Measurements from ENCODE around the gene RAPGEF2. TPM values are rescaled to one million over a fixed set of nuclear protein-coding genes. Genes with fewer than 3 reads are reported as not detected.
"Not testable (repeated sequence)": the region's sequence is repeated elsewhere in the genome, so short reads cannot be mapped to it uniquely, and the experiment has no call there.

RAPGEF2 gene
- total RNA-seq, 1 experiment from 2014 or later, result 21.2 TPM

DNA sequence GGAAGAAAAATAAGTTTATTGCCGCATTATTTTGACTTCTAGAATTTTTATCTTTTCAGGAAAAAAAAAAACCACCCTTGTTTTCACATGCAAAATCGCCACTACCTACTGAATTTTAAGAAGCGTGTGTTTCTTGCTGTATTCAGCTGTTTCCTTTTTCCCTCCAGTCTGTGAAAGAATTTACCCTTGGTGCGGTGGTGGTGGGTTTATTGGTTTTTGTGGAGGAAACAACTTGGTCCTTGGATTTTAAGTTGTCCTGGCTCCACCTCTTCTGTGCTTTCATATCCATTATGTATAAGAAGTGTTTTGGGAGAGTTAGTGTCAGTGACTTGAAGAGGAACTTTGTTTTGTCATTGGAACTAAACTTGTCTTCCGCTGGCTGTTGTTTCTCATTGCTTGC lies 8.1 kb downstream of the RAPGEF2 start:
- ATAC-seq (no peak), DNase-seq (no peak)
- H3K9me3 ChIP-seq (ENCODE audit: low read length), result no peaks in the 10 kb centered on the region
- H4K20me1 ChIP-seq (ENCODE audit: low read length), result 0 out of 2 replicates have a peak, but pooled peaks cover 4% of the 10 kb centered on the region
- TF ChIP-seq EZH2phosphoT487 (IDR thresholded peaks at IDR 0.05; ENCODE audit: borderline replicate concordance, low read length) (no peak), EZH2 (IDR thresholded peaks at IDR 0.05; ENCODE audit: low read length, unreplicated experiment) (no peak)
- TF ChIP-seq, protein P1, sequence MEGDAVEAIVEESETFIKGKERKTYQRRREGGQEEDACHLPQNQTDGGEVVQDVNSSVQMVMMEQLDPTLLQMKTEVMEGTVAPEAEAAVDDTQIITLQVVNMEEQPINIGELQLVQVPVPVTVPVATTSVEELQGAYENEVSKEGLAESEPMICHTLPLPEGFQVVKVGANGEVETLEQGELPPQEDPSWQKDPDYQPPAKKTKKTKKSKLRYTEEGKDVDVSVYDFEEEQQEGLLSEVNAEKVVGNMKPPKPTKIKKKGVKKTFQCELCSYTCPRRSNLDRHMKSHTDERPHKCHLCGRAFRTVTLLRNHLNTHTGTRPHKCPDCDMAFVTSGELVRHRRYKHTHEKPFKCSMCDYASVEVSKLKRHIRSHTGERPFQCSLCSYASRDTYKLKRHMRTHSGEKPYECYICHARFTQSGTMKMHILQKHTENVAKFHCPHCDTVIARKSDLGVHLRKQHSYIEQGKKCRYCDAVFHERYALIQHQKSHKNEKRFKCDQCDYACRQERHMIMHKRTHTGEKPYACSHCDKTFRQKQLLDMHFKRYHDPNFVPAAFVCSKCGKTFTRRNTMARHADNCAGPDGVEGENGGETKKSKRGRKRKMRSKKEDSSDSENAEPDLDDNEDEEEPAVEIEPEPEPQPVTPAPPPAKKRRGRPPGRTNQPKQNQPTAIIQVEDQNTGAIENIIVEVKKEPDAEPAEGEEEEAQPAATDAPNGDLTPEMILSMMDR (conservative IDR thresholded peaks at IDR 0.05; ENCODE audit: low read depth, low read length), result no peak
- peaks cover 19% of the 10 kb centered on the region for H3K4me1 ChIP-seq (ENCODE audit: insufficient read depth, low read length)
- intact Hi-C loops (cut with micrococcal nuclease), result no loop called here
- H3F3A ChIP-seq (ENCODE audit: low read length, unreplicated experiment), result no peaks in the 10 kb centered on the region
- ChIA-PET CTCF (no interaction called here), POLR2A (ENCODE audit: unreplicated experiment) (no interaction called here)
- no TSS peak for BruUV-seq (replicated peaks)
- no peak overlapping the region for H3K4me3 ChIP-seq (ENCODE audit: low read length)
- no peak overlapping the region for H2AFZ ChIP-seq (ENCODE audit: low read length)
- no peaks in the 10 kb centered on the region for H3K36me3 ChIP-seq (ENCODE audit: low read depth, low read length)
- H3K79me2 ChIP-seq (ENCODE audit: low read length), result peaks cover 71% of the 10 kb centered on the region
- no peak overlapping the region for H3K27ac ChIP-seq (ENCODE audit: low read length)
- H3K9me2 ChIP-seq (replicated peaks; ENCODE audit: low read length), result no peaks in the 10 kb centered on the region
- no peak overlapping the region for H3K4me2 ChIP-seq (ENCODE audit: low read length)
- H3K9ac ChIP-seq (ENCODE audit: low read length), result no peak overlapping the region
- H3K27me3 ChIP-seq (ENCODE audit: low read length), result no peaks in the 10 kb centered on the region

DNA sequence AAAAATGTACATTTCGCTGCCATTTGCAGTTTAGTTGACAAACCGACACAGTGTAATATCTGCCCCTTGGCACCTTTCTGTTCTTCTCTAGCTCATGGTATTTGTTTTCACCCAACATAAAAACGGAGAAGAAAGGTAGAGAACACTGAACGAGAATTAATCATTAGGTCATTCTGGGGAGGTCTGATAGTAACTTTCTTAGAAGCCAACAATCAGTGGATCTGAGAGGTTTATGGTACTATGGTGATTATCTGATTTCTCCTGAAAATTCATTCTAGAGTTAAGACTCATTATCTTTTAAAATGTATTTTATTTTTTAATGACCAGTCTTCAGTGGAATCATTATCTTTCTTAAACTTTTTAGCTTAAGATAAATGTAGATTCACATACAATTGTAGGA lies 8.5 kb downstream of the RAPGEF2 start:
- Histone ChIP-seq H3K4me2 (ENCODE audit: low read length) (no peak overlapping the region), H3K27me3 (ENCODE audit: low read length) (no peaks in the 10 kb centered on the region), H3K4me1 (ENCODE audit: insufficient read depth, low read length) (peaks cover 15% of the 10 kb centered on the region), H3K36me3 (ENCODE audit: low read depth, low read length) (no peaks in the 10 kb centered on the region), H3F3A (ENCODE audit: low read length, unreplicated experiment) (no peaks in the 10 kb centered on the region), H3K4me3 (ENCODE audit: low read length) (no peak overlapping the region), H2AFZ (ENCODE audit: low read length) (no peak overlapping the region), H3K79me2 (ENCODE audit: low read length) (peaks cover 67% of the 10 kb centered on the region), H3K9ac (ENCODE audit: low read length) (no peak overlapping the region), H3K9me3 (ENCODE audit: low read length) (no peaks in the 10 kb centered on the region), H3K27ac (ENCODE audit: low read length) (no peak overlapping the region), H3K9me2 (replicated peaks; ENCODE audit: low read length) (no peaks in the 10 kb centered on the region), H4K20me1 (ENCODE audit: low read length) (0 out of 2 replicates have a peak, but pooled peaks cover 4% of the 10 kb centered on the region)
- no TSS peak for BruUV-seq (replicated peaks)
- ATAC-seq, result no peak
- TF ChIP-seq EZH2phosphoT487 (IDR thresholded peaks at IDR 0.05; ENCODE audit: borderline replicate concordance, low read length) (no peak), EZH2 (IDR thresholded peaks at IDR 0.05; ENCODE audit: low read length, unreplicated experiment) (no peak)
- TF ChIP-seq, protein P1 (conservative IDR thresholded peaks at IDR 0.05; ENCODE audit: low read depth, low read length), result no peak
- DNase-seq, result no peak
- ChIA-PET POLR2A (ENCODE audit: unreplicated experiment) (no interaction called here), CTCF (no interaction called here)
- intact Hi-C loops (cut with micrococcal nuclease), result no loop called here

DNA sequence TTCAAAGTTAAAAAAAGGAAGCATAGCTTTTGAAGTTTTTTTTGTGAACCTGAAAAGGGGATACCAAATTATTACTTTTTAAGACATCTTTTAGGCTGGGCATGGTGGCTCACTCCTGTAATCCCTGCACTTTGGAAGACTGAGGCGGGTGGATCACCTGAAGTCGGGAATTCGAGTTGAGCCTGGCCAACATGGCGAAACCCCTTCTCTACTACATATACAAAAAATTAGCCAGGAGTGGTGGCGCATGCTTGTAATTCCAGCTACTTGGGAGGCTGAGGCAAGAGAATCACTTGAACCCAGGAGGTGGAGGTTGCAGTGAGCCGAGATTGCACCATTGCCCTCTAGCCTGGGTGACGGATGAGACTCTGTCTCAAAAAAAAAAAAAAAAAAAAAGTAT lies 10.5 kb downstream of the RAPGEF2 start:
- POLR2A ChIA-PET (ENCODE audit: unreplicated experiment), result not testable (repeated sequence)

DNA sequence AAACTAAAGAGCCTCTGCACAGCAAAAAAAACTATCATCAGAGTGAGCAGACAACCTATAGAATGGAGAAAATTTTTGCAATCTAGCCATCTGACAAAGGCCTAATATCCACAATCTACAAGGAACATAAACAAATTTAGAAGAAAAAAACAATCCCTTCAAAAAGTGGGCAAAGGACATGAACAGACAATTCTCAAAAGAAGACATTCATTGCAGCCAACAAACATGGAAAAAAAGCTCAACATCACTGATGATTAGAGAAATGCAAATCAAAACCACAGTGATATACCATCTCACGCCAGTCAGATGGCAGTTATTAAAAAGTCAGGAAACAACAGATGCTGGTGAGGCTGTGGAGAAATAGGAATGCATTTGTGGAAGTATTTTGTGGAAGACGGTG lies 13.2 kb downstream of the RAPGEF2 start:
- H3K9me3 ChIP-seq (ENCODE audit: low read length); H3K9ac ChIP-seq (ENCODE audit: low read length); H3K9me2 ChIP-seq (replicated peaks; ENCODE audit: low read length); H3K4me3 ChIP-seq (ENCODE audit: low read length); H3F3A ChIP-seq (ENCODE audit: low read length, unreplicated experiment); ATAC-seq; POLR2A ChIA-PET (ENCODE audit: unreplicated experiment); H3K36me3 ChIP-seq (ENCODE audit: low read depth, low read length); H3K27ac ChIP-seq (ENCODE audit: low read length); H4K20me1 ChIP-seq (ENCODE audit: low read length); intact Hi-C loops (cut with micrococcal nuclease); H3K4me2 ChIP-seq (ENCODE audit: low read length); CTCF ChIA-PET; DNase-seq; H2AFZ ChIP-seq (ENCODE audit: low read length); BruUV-seq (replicated peaks); H3K27me3 ChIP-seq (ENCODE audit: low read length): not testable (repeated sequence)
- peaks cover 11% of the 10 kb centered on the region for H3K4me1 ChIP-seq (ENCODE audit: insufficient read depth, low read length)
- peaks cover 27% of the 10 kb centered on the region for H3K79me2 ChIP-seq (ENCODE audit: low read length)

More for the DNA sequence above, 10.5 kb downstream of the RAPGEF2 start:
- DNase-seq; CTCF ChIA-PET; intact Hi-C loops (cut with micrococcal nuclease); H3K4me3 ChIP-seq (ENCODE audit: low read length); BruUV-seq (replicated peaks); H3K27ac ChIP-seq (ENCODE audit: low read length); H3K4me2 ChIP-seq (ENCODE audit: low read length); H4K20me1 ChIP-seq (ENCODE audit: low read length); H3K9me3 ChIP-seq (ENCODE audit: low read length); H3K4me1 ChIP-seq (ENCODE audit: insufficient read depth, low read length); H3F3A ChIP-seq (ENCODE audit: low read length, unreplicated experiment); ATAC-seq; H3K9me2 ChIP-seq (replicated peaks; ENCODE audit: low read length); H3K36me3 ChIP-seq (ENCODE audit: low read depth, low read length); H3K27me3 ChIP-seq (ENCODE audit: low read length); H2AFZ ChIP-seq (ENCODE audit: low read length); H3K9ac ChIP-seq (ENCODE audit: low read length): not testable (repeated sequence)
- H3K79me2 ChIP-seq (ENCODE audit: low read length), result peaks cover 47% of the 10 kb centered on the region

DNA sequence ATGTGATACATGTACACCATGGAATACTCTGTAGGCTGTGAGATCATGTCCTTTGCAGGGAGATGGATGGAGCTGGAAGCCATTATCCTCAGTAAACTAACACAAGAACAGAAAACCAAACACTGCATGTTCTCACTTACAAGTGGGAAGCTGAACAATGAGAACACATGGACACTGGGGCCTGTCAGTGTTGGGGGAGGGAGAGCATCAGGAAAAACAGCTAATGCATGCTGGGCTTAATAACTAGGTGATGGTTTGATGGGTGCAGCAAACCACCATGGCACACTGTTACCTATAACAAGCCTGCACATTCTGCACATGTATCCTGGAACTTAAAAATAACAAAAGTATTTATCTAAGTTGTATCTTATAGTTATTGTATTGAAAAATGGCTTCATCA lies 13.8 kb downstream of the RAPGEF2 start:
- H3K4me3 ChIP-seq (ENCODE audit: low read length); H3F3A ChIP-seq (ENCODE audit: low read length, unreplicated experiment); H3K27ac ChIP-seq (ENCODE audit: low read length); H3K4me2 ChIP-seq (ENCODE audit: low read length); H3K9me3 ChIP-seq (ENCODE audit: low read length); H2AFZ ChIP-seq (ENCODE audit: low read length); DNase-seq; ATAC-seq; H3K27me3 ChIP-seq (ENCODE audit: low read length); BruUV-seq (replicated peaks); H3K36me3 ChIP-seq (ENCODE audit: low read depth, low read length); H4K20me1 ChIP-seq (ENCODE audit: low read length); intact Hi-C loops (cut with micrococcal nuclease); H3K9me2 ChIP-seq (replicated peaks; ENCODE audit: low read length); POLR2A ChIA-PET (ENCODE audit: unreplicated experiment); H3K9ac ChIP-seq (ENCODE audit: low read length): not testable (repeated sequence)
- Histone ChIP-seq H3K79me2 (ENCODE audit: low read length) (peaks cover 25% of the 10 kb centered on the region), H3K4me1 (ENCODE audit: insufficient read depth, low read length) (peaks cover 11% of the 10 kb centered on the region)
- CTCF ChIA-PET, result interaction anchor here (0.6 kb wide), 1 partner anchor 300 kb away, joined by 5 read pairs; no protein-coding TSS in a partner anchor
